Ovary (tissue), 3 donors: ENCODE data around the gene EEF2K.

Source experiments
- CTCF ChIP-seq, 3 donors: fragments of 450-650 bp in 2 of 3; fragments of 200-600 bp in 1 of 3; IDR thresholded peaks; one replicate each; pipeline versions ENCODE4 v1.5.1 to v1.8.0; 2016 to 2022; ENCODE audit warnings: antibody characterized with exemption in 3 of 3, mild to moderate bottlenecking in 1 of 3
- POLR2A ChIP-seq: fragments of 450-650 bp; IDR thresholded peaks from one replicate; pipeline ENCODE4 v1.6.1; 2017; ENCODE audit warnings: antibody characterized with exemption, mild to moderate bottlenecking, moderate library complexity
- donor health status: DM: no; HTN: no; CAD: no.

- TF ChIP-seq CTCF (IDR thresholded peaks at IDR 0.05) (no peak), POLR2A (no peak)
Measured at GRCh38 chr16:22205577-22206012, 483 bp upstream of the EEF2K start.
